Measurements from ENCODE around the gene ATP13A4. TPM values are rescaled to one million over a fixed set of nuclear protein-coding genes. Genes with fewer than 3 reads are reported as not detected.

The ATP13A4 gene
- total and polyA plus RNA-seq, 4 donors = 0.23 to 2.7 (median 0.50) TPM

- H3K4me1 ChIP-seq (ENCODE audit: control insufficient read depth in 4 of 4, insufficient read depth in 4 of 4, low read length in 3 of 4) = no peaks in the 10 kb centered on the region
- no peaks in the 10 kb centered on the region for H3K36me3 ChIP-seq (ENCODE audit: control insufficient read depth in 4 of 4, insufficient read depth in 3 of 4, low read depth in 1 of 4, low read length in 3 of 4)
- DNase-seq (ENCODE audit: low spot score) = no peak
- 97% methylated on average over 1 of the region's 1 CpG for WGBS
- H3K9me3 ChIP-seq (ENCODE audit: control insufficient read depth in 4 of 4, low read length in 3 of 4) = no peaks in the 10 kb centered on the region
- TF ChIP-seq ZBTB33 (IDR thresholded peaks at IDR 0.05) = no peak
- TF ChIP-seq HNF4A (conservative IDR thresholded peaks at IDR 0.05) = no peak
- no peak for TF ChIP-seq FOXA2 (IDR thresholded peaks at IDR 0.05)
- no peak for TF ChIP-seq JUND (IDR thresholded peaks at IDR 0.05)
- no peak overlapping the region for H3K9ac ChIP-seq (ENCODE audit: low read depth in 1 of 2, low read length in 2 of 2)
- H3K27ac ChIP-seq (ENCODE audit: low read depth in 1 of 2, low read length in 2 of 2) = no peak overlapping the region
- H3K27me3 ChIP-seq (ENCODE audit: control insufficient read depth in 4 of 4, insufficient read depth in 4 of 4, low read length in 3 of 4) = peaks cover 0 to 6% (median 1%) of the 10 kb centered on the region in 4 donors
- no peak overlapping the region for H3K4me3 ChIP-seq (ENCODE audit: low read depth in 1 of 3, low read length in 3 of 3)
These were observed 47.8 kb downstream of the ATP13A4 start for GRCh38 chr3:193506921-193507320.

- no peak for DNase-seq (ENCODE audit: low spot score)
- TF ChIP-seq FOXA2 (IDR thresholded peaks at IDR 0.05) (no peak), HNF4G (IDR thresholded peaks at IDR 0.05) (no peak), ZBTB33 (IDR thresholded peaks at IDR 0.05) (no peak), CTCF (IDR thresholded peaks at IDR 0.05; ENCODE audit: low read depth, low read length, missing input control) (no peak), YY1 (IDR thresholded peaks at IDR 0.05) (no peak), RAD21 (IDR thresholded peaks at IDR 0.05) (no peak), ATF3 (IDR thresholded peaks at IDR 0.05) (no peak), MAX (IDR thresholded peaks at IDR 0.05) (no peak), REST (IDR thresholded peaks at IDR 0.05) (no peak), FOXA1 (IDR thresholded peaks at IDR 0.05) (no peak)
- H3K9me3 ChIP-seq (ENCODE audit: control insufficient read depth in 4 of 4, low read length in 3 of 4) = no peaks in the 10 kb centered on the region
- H3K27me3 ChIP-seq (ENCODE audit: control insufficient read depth in 4 of 4, insufficient read depth in 4 of 4, low read length in 3 of 4) = peaks cover 0 to 4% (median 0%) of the 10 kb centered on the region in 4 donors
- 64% methylated on average over 4 of the region's 4 CpGs for whole genome bisulfite sequencing
- H3K36me3 ChIP-seq (ENCODE audit: control insufficient read depth in 4 of 4, insufficient read depth in 3 of 4, low read depth in 1 of 4, low read length in 3 of 4) = no peaks in the 10 kb centered on the region
- no peak overlapping the region for H3K4me3 ChIP-seq (ENCODE audit: low read depth in 1 of 3, low read length in 3 of 3)
- H3K4me1 ChIP-seq (ENCODE audit: control insufficient read depth in 4 of 4, insufficient read depth in 4 of 4, low read length in 3 of 4) = peaks cover 0 to 7% (median 3%) of the 10 kb centered on the region in 4 donors
- no peak overlapping the region for H3K27ac ChIP-seq (ENCODE audit: low read depth in 1 of 2, low read length in 2 of 2)
- no peak overlapping the region for H3K9ac ChIP-seq (ENCODE audit: low read depth in 1 of 2, low read length in 2 of 2)
These were observed 51.8 kb downstream of the ATP13A4 start for GRCh38 chr3:193502871-193503270.
